Right atrium auricular region (tissue), 2 donors: ENCODE results near the gene SSBP2. TPM values are rescaled to one million over a fixed set of nuclear protein-coding genes. Genes with fewer than 3 reads are reported as not detected.
"Not testable (repeated sequence)": the region's sequence is repeated elsewhere in the genome, so short reads cannot be mapped to it uniquely, and the experiment has no call there.

Source experiments
- DNase-seq: peaks from one replicate; pipeline ENCODE4 v3.0.0-alpha.2; 2019; ENCODE audit warnings: low spot score
- H3K27ac ChIP-seq, 2 donors: fragments of 200-600 bp; sonication (generic); 1 replicate in 1 of 2; 2 replicates in 1 of 2; pipeline ENCODE4 v1.5.1; 2016 to 2019
- H3K27me3 ChIP-seq, 2 donors: fragments of 200-600 bp; sonication (generic); one replicate each; pipeline versions ENCODE4 v1.5.1 to v1.6.0; 2017 to 2019
- H3K36me3 ChIP-seq: fragments of 200-600 bp; sonication (generic); one replicate; pipeline ENCODE4 v1.5.1; 2016
- H3K4me1 ChIP-seq, 2 donors: fragments of 200-600 bp; sonication (generic); one replicate each; pipeline versions ENCODE4 v1.5.1 to v1.6.0; 2017 to 2019
- H3K4me3 ChIP-seq, 2 donors: fragments of 200-600 bp; sonication (generic); 1 replicate in 1 of 2; 2 replicates in 1 of 2; pipeline ENCODE4 v1.5.1; 2017 to 2019; ENCODE audit warnings: mild to moderate bottlenecking in 1 of 2, moderate library complexity in 1 of 2
- H3K9me3 ChIP-seq, 2 donors: fragments of 200-600 bp; sonication (generic); one replicate each; pipeline ENCODE4 v1.5.1; 2019
- total RNA-seq, 2 donors: library from RNA; depleted of rRNA; stranded (reverse); fragments of >200 nt; gene quantifications; one replicate each; pipeline ENCODE4 v1.1.0, GENCODE V29; 2016
- TF ChIP-seq, protein P1 (sequence below), 2 donors: fragments of 200-600 bp; sonication (generic); IDR thresholded peaks; one replicate each; pipeline ENCODE4 v1.5.1; 2019; ENCODE audit warnings: antibody characterized with exemption in 2 of 2

SSBP2 gene
- total RNA-seq, 2 donors from 2014 or later, result 29.3 to 55.1 TPM

DNA sequence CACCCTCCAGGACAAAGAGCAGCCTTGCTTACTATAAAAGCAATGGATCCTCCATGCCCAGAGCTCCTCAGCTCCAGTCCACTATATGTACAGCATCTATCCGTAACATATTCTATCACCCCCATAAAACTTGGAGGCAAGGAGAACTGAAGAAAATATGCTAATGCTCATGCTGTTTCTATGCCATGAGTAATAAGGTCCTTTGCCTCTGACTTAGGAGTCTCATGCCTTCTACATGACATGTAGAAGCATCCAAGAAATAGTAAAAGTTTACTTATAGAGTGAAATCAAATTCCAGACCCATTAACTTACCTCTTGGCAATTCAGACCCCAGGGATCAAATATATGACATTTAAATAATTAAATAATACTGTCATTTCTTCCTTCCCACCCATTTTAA lies 33.7 kb downstream of the SSBP2 start:
- TF ChIP-seq, protein P1, sequence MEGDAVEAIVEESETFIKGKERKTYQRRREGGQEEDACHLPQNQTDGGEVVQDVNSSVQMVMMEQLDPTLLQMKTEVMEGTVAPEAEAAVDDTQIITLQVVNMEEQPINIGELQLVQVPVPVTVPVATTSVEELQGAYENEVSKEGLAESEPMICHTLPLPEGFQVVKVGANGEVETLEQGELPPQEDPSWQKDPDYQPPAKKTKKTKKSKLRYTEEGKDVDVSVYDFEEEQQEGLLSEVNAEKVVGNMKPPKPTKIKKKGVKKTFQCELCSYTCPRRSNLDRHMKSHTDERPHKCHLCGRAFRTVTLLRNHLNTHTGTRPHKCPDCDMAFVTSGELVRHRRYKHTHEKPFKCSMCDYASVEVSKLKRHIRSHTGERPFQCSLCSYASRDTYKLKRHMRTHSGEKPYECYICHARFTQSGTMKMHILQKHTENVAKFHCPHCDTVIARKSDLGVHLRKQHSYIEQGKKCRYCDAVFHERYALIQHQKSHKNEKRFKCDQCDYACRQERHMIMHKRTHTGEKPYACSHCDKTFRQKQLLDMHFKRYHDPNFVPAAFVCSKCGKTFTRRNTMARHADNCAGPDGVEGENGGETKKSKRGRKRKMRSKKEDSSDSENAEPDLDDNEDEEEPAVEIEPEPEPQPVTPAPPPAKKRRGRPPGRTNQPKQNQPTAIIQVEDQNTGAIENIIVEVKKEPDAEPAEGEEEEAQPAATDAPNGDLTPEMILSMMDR (IDR thresholded peaks at IDR 0.05), result no peak
- H3K4me3 ChIP-seq, result no peak overlapping the region
- peaks cover 0 to 43% of the 10 kb centered on the region in 2 donors for H3K4me1 ChIP-seq
- no peaks in the 10 kb centered on the region for H3K36me3 ChIP-seq
- no peak overlapping the region for H3K27ac ChIP-seq
- DNase-seq, result no peak
- no peaks in the 10 kb centered on the region for H3K27me3 ChIP-seq
- H3K9me3 ChIP-seq, result no peaks in the 10 kb centered on the region

DNA sequence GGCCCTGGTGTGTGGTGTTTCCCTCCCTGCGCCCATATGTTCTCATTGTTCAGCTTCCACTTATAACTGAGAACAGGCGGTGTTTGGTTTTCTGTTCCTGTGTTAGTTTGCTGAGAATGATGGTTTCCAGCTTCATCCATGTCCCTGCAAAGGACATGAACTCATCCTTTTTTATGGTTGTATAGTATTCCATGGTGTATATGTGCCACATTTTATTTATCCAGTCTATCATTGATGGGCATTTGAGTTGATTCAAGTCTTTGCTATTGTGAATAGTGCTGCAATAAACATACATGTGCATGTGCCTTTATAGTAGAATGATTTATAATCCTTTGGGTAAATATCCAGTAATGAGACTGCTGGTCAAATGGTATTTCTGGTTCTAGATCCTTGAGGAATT lies 36.8 kb downstream of the SSBP2 start:
- H3K4me3 ChIP-seq, H3K9me3 ChIP-seq, H3K27me3 ChIP-seq, DNase-seq, H3K27ac ChIP-seq, H3K36me3 ChIP-seq: not testable (repeated sequence)
- H3K4me1 ChIP-seq, result peaks cover 0 to 18% of the 10 kb centered on the region in 2 donors

- no peaks in the 10 kb centered on the region for H3K4me1 ChIP-seq
- no peaks in the 10 kb centered on the region for H3K27me3 ChIP-seq
- no peaks in the 10 kb centered on the region for H3K36me3 ChIP-seq
- no peaks in the 10 kb centered on the region for H3K9me3 ChIP-seq
- no peak overlapping the region for H3K4me3 ChIP-seq
- no peak for DNase-seq
- H3K27ac ChIP-seq, result no peak overlapping the region
- TF ChIP-seq, protein P1 (IDR thresholded peaks at IDR 0.05), result no peak
Observed at GRCh38 chr5:81708889-81709288, 42.0 kb downstream of the SSBP2 start.

- TF ChIP-seq, protein P1 (IDR thresholded peaks at IDR 0.05), result no peak
- no peak for DNase-seq
Observed at GRCh38 chr5:81703840-81704239, 47.1 kb downstream of the SSBP2 start.

DNA sequence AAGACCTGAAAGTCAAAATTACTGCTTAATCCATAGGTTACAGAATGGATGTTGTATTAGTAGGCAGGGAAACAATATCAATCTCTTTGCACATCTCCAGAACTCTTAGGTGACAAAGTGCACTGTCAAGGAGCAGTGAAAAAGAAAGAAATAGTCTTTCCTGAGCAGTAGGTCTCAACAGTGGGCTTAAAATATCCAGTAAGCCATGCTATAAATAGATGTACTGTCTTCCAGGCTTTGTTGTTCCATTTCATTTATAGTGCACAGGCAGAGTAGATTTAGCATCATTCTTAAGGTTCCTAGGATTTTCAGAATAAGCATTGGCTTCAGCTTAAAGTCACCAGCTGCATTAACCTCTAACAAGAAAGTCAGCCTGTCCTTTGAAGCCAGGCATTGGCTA lies 50.7 kb downstream of the SSBP2 start:
- H3K4me3 ChIP-seq, result no peak overlapping the region
- no peaks in the 10 kb centered on the region for H3K36me3 ChIP-seq
- no peak overlapping the region for H3K27ac ChIP-seq
- no peak for DNase-seq
- H3K9me3 ChIP-seq, result peaks cover 0 to 12% of the 10 kb centered on the region in 2 donors
- TF ChIP-seq, protein P1 (IDR thresholded peaks at IDR 0.05), result no peak
- no peaks in the 10 kb centered on the region for H3K27me3 ChIP-seq
- H3K4me1 ChIP-seq, result no peaks in the 10 kb centered on the region

More at GRCh38 chr5:81703840-81704239, 47.1 kb downstream of the SSBP2 start:
- Histone ChIP-seq H3K27ac (no peak overlapping the region), H3K36me3 (no peaks in the 10 kb centered on the region), H3K9me3 (peaks cover 0 to 12% of the 10 kb centered on the region in 2 donors), H3K4me1 (no peaks in the 10 kb centered on the region), H3K27me3 (no peaks in the 10 kb centered on the region), H3K4me3 (no peak overlapping the region)

- H3K27ac ChIP-seq, result no peak overlapping the region
- H3K4me3 ChIP-seq, result no peak overlapping the region
- H3K4me1 ChIP-seq, result no peaks in the 10 kb centered on the region
- TF ChIP-seq, protein P1 (IDR thresholded peaks at IDR 0.05), result no peak
- no peak for DNase-seq
- no peaks in the 10 kb centered on the region for H3K36me3 ChIP-seq
- H3K9me3 ChIP-seq, result peaks cover 0 to 12% of the 10 kb centered on the region in 2 donors
- no peaks in the 10 kb centered on the region for H3K27me3 ChIP-seq
Observed at GRCh38 chr5:81698813-81699212, 52.1 kb downstream of the SSBP2 start.
